DMS153 (cell line): ENCODE results near the gene MVB12B.

ENCODE experiments used
- DNase-seq: peaks from one replicate; lab custom pipeline; 2025; lab: John Stamatoyannopoulos, UW

Gene MVB12B

DNA sequence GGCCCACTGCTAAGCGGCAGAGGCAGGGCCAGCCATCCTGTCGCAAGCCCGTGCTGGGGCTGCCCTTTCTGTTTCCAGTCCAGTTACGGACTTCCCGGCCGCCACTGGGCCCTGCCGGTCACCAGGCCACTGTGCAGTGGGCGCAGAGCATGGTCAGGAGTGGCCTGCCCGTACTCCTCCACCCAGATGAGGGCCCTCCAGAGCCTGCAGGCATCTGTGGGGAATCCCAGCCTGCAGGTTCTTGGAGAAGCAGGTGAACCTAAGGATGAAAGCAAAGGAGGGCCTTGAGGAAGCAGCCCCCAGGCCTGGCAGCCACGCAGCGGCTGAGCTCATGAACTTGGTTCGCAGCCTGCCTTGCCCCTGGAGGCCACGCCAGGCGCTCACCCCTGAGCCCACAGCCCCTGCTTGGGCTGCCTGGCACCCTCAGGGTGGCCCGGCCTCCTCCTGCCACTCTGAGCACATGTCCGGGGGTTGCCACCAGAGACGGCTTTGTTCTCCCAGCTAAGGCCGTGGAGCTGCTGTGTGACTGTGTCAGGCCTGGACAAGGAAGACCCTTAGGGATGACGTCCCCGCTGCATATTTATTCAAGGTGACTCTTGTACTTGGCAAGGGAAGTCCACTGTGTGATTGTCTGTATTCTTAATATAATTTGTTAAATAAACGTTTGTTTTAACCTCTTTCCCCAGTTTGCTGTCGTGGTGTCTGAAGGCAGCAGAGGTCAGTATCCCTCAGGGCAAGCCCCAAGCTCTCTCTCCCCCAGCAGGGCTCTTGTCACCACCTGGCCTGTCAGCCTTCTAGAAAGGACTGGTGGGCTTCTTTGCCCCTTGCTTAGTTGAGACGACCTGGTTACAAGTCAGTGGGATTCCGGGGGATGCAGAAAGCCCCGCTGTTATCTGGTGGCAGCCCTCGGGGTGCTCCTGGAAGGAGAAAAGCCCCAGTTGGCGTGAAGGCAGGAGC lies 180.0 kb downstream of the MVB12B start:
- no peak for DNase-seq

DNA sequence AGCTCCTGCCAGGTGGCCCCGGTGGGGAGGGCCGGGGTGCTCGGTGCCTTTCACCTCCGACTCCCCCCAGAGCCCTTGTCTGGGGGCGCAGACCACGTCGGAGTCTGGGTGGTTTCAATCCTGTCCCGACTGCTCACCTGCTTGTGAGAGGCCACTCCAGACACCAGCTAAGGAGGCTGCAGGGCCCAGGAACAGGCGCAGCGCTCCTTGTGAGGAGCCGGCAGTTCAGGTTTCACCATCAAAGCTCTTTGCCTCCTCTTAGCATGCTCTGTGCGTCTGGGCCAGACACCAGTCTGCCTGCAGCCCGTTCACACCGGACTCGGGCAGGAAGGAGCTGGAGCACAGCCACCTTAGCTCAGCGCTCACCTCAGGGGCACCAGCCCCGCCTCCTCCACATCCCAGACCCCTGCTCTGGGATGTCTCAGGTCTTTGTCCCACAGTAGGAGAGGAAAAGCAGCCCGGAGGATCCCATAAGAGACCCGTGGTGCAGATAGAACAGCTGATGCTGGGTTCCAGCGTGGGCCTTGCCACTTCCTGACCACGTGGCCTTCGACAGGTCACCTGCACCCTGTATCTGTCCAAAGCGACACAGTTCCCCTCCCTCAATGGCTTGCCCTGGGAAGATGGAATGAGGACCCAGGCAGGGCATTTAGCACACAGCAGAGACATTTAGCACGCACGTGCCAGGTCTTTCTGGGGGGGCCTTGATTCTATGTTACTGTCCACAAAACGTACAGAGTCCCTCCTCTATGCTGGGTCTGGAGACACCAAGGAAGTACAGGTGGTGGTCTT lies 180.9 kb downstream of the MVB12B start:
- no peak for DNase-seq

DNA sequence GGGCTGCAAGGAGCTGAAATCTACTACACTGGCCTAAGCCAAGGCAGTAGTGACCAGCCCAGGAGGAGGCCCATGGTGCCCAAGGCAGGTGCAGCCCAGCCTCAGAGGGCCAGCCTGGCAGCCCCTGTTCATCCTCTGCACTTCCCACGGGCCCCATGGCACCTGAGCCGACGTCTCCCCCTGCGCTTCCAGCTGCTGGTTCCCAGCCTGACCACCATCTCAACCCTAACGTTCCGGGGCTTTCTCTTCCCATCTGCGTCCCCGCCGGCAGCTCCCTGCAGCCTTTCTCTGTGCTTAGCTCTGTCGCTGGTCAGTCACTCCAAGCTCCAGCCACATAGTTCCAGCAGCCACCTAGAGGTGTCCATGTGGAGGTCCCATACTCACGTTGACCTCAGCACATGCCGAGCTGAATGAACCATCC lies 181.6 kb downstream of the MVB12B start:
- DNase-seq, result no peak

DNA sequence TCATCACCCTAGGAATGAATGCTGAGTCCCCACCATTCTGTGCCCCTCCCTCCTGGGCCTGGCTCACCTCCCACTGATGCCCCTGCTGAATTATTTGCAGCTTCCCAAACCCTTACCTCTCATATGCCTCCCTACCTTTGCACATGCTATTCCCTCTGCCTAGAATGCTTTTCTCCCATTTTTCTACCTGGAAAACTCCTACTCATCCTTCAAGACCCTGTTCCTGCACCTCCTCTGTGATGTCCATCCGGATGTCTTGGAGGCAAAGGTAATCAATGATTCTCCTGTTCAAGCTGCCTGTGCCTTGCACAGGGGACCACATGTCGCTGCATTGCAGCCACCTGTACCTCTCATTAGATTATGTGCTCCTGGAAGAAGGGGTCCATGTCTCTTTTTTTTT lies 182.3 kb downstream of the MVB12B start:
- DNase-seq, result no peak

DNA sequence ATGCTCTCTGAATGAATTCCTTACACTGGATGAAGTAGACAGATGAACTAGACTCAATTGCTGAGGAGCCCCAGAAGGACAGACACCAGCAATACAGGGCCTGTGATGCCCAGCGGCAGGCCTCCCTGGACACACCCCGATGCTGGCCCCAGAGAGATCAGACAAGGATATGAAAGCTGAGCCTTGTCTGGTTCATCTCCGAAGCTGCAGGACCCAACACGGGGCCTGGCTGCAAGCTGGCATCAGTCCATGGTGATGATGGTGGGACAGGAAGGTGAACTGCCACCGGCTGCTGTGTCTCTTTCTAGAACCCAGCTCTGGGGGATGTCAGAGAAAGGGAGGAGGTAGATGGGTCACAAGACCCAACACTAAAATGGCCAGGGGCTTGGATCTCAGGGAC lies 183.1 kb downstream of the MVB12B start:
- DNase-seq, result no peak

DNA sequence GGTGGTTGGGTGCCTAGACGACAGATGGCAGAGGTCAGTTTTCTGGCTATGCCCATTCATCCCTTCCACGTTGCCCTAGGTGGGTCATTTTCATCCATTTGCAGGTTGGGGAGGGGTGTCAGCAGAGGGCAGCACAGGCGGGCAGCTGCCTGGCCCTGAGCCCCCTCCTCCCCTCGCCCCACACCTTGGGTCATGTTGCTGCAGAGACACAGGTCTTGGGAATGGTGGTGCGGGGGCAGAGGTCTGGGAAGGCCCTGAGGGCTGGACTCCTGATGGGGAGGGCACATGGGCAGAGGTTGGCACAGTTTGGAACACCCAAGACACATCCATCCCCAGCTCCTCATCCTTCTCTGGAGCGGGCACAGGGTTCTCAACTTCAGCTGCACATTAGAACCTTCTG lies 183.9 kb downstream of the MVB12B start:
- no peak for DNase-seq

DNA sequence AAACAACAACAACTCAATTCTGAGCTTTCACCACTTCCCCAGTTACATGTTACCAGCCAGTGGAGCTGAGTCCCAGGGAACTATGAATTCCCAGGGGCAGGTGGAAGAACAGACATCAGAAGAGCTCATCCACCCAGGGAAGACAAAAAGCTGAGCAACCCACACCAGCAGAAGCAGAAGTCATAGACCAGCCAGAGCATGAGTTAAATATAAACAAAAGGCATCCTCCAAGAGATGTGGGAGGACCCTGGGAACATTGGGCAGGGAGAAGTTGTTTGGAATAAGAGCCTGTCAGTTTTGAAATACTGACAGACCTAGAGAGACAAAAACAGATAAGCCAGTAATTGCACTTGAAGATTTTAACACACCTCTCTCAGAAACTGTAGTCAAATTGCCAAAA lies 184.8 kb downstream of the MVB12B start:
- DNase-seq, result no peak

DNA sequence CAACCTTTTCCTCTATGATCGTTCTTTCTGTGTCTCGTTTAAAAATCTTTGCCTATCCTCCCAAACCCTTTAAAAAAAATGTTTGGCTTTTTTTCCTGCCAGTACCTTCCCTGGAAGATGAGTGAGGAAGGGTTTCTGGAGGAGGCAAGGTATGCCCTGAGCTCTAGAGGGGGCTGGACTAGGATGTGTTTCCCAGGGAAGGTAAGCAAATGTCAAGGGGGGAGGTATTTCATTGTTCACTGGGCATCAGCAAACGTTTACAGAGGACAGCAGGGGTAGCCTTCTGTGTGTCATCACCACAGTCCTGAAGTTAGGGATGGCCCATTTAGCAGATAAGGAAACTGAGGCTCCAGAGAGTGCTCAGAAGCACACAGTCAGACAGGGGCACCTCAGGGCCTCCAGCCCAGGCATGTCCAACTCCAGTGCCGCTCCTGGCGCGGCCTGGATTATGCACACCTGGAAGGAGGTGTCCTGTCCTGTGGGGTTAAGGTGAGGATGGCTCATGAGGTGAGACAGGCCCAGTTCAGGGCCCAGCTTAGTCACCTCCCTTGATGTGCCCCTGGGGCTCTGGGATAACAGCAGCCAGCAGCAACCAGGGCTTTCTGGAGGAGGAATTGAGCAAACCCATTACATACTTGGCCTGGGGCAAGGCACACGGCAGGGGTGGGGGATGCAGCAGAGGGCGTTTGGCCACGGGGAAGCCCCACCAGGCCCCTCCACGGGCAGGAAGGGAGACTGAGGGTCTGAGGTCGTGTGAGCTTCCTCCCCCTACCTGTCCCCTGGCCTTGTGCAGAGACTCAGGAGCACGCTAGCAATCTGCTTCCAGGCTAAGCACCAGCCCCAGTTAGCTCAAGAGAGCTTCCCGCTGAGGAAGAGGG lies 186.8 kb downstream of the MVB12B start:
- DNase-seq, result no peak

DNA sequence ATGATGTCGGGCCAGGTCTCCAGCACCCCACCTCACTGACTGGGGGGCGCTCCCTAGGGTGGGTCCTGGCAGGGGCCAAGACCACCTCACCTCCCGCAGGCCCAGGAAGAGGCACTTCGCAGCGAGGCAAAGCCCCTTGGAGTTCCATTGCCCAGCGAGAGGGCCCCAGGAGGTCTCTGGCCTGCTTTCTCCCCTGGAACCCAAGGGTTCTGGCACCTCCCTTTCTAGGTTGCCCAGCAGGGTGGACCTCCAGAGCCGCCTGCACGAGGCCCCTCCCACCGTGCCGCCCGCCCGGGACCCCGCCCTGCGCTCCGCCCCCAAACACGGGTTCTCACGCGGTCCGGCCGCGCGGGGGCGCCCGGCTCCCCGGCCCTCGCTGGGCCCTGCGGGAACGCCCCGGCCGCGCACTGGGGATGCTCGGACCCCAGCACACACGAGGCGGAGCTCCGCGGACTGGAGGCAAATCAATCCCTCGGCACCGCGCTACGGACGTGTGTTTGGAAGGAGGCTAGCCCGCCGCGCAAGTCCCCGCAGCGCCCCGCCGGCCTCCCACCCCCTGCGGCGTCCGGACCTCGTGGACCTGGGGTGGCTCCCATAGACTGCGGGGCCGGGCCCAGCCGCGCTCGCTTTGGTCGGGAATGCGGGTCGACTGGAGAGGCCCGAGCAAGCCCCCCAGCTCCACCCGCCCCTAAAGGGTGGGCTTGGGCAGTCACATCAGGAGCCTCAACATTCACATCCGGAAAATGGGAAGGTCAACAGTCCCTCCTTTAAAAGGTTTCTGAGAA lies 187.6 kb downstream of the MVB12B start:
- DNase-seq, result no peak

DNA sequence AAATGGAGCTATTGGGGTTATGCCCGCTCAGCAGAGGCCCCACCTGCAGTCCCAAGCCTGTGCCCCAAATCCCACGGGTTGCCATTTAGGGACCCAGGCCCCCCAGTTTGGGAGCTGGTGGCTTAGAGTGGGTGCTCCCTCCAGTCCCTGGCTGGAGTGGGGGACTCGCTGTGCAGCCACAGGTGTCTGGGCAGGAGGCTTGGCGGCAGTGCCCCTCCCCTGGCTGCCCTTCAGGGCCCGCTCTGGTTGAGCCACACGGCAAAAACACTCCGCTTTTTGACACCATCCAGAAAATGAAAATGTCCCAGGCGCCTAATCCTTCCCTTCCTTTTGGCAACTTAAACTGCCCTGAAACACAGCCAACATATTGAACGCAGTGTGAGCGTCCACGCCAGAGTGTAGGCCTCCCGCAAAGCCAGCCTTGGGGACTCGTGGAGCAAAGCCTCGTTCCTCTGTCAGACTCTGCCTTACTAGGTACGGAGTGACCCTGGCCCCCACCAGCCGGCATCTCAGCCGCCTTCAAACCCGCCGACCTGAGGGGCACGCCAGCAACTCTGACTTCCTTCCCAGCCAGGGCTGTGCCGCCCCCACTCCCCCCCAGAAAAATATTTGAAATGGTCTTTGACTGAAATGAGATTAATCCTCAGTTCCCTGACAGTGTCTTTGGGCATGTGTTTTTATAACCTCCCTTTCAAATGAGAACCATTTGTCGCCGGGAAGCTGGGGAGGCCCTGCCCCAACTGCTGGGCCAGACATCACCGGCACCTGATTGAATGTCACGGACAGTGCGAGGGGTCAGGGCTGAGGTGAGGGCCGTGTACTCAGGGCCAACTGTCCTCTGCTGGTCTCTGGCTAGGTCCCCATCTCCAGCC lies 188.6 kb downstream of the MVB12B start:
- no peak for DNase-seq

DNA sequence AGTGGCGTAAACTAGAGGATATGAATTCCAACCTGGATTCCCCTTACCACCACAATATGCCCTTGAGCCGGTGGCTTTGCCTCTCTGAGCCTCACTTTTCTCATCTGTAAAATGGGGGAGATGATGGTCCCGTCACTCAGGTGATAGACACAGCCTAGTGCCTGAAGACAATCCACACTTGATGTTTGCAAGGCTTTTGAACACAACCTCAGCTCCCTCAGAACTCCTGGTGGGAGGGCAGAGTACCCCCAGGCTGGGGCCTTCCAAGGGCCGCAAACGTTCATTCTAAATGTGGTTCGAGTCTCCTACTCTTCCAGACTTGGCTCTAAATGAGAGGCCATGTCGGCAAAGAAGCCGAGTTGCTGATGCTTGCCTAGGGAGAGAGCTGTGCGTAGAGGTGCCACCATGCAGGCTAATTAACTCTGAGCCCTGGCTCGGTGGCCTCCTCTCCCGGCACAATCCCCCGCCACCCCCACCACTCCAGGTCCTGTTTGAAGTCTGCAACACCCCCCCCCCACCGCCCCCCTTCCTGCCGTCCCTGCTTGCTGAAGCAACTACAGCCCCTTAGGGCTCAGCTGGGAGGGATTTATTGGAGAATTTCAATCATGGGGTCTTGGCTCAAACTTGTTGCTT lies 189.4 kb downstream of the MVB12B start:
- no peak for DNase-seq

DNA sequence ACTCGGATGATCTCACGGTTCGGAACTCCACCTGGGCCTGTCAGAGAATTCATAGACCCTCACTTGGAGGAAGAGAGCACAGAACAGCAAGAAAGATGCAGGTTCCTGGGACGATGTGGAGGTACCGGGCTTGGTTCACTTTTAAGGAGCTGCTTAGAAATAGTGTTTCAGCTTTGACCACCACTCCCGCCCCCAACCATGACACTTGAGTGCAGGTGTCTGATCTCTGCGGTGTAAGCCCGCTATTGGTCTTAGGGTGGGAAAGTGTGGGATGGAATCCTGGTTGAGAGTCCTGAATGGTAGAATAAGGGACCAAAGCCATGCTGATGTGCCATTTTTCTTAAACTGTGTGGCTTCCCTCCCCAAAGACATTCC lies 189.9 kb downstream of the MVB12B start:
- no peak for DNase-seq

DNA sequence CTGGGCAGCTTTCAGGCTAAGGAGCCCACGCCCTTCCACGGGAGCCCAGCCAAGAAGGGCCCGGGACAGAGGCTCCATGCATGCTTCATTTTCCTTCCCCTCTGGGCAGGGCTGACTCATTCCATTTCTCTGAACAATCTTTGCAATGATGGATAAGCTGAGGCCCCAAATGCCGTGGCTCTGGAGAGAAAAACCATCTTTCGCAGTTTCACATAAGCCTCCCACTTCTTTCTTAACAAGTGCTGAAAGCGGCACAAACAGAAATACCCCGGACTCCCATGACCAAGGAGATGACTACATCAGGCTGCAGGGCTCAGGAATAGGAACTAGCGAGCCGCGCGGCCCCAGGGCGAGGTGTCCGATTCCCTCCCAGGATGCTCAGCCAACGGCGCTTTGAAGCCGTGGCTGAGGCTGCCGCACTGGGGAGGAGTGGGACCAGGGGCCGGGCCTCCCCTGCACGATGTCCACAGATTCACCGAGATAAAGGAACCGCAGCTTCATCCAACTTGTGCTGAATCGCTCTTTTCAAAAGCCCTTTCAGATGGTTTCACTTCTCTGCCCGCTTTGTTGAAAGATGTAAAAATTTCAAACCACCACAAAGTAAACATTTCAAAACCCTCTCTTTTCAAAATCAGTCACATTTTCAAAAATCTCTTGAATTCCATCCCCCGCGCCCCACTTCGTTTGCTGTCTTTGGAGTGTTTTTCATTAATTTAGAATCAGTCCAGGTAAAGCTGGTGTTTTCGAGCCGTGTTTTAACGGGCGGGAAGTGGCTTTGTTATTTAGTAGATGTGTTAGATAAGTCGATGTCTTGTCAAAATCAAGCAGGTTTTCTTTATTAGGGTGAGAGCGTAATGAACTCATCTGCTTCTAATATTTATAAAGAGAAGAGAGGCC lies 190.6 kb downstream of the MVB12B start:
- DNase-seq, result no peak

DNA sequence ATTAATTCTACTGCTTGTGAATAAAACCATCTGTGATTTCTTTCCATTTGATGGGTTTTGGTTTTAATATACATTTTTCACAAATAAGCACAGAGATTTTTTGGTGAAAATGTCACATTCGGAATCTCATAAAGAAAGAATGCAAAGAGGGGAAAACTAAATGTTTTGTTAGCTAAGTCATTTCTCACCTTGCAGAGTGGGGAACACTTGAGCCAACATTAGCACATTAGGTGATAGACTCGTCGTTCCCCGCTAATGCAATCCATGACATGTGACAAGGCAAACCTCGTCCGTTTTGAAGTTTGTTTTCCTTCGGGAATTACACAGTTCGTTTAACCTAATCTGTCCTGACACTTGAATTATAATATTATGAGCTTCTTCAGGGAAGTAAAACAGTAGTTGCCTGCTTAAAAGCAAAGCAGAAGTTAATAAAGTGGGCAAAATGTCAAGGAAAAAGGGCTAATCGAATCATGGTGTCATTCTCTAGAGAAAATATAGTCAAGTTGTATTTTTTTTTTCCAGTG lies 191.3 kb downstream of the MVB12B start:
- no peak for DNase-seq

DNA sequence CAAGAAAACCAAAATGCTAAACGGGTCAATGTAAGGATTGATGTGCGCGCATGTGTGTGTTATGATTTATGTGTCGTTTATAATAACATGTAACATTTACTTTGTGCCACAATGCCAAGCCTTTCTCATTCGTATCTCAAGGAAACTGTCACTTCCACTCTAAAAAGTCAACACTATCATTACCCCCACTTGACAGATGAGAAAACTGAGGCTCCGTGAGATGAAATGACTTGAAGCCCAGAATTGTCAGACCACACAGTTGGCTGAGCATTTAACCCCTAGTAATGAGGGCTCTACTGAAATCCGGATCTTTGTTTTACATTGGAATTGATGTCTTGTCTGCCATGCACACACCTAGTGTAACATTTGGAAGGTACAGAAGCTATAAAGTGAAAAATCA lies 192.1 kb downstream of the MVB12B start:
- no peak for DNase-seq

DNA sequence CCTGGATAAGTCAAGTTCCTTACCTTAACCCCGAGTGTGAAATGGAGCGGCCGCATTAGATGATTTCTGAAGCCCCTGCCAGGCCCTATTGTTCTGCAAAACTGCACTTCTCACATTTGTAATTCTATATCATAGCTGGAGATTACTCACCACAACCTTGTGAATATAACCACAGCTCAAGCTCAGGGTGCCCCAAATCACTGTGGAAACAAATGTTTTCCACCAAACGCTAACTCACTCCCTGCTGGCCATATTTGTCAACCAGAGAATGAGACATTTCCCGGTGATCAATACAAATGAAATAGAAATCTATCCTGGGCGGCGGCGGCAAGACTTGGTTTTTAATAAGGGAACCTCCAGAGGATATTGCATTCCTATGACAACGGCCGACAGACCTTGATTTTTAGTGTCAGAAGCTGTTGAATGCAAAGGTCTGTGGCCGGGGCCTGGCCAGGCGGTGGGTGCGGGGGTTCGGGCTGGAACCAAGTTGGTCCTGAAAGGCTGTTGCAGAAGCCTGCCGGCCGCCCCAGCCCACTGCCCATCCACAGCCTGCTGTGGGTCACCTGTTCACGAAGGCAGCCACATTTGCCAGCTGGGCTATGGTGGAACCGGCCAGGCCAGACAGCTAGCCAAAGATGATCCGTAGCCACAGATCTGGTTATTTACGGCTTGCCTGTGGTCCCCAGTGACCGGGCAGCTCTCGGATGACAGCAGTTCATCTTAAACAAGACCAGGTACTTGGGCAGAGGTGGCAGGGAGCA lies 193.2 kb downstream of the MVB12B start:
- no peak for DNase-seq

DNA sequence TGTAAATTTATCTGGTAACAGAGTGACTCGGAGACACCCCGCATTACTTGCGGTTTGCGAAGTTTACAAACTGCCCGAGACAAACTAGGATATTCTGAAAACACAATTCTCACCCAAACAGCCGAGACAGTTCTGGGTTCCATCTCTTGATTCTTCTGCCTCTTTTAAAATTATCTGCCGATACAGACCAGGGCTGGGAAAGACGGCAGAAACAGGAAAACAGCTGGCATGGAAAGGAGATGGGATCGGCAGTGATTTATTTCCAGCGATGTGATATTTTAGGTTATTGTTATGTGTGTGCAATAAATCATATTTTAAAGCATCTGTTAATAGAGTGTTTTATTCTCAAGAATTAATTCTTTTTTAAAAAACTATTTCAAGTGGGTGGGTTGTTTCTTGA lies 193.8 kb downstream of the MVB12B start:
- no peak for DNase-seq

DNA sequence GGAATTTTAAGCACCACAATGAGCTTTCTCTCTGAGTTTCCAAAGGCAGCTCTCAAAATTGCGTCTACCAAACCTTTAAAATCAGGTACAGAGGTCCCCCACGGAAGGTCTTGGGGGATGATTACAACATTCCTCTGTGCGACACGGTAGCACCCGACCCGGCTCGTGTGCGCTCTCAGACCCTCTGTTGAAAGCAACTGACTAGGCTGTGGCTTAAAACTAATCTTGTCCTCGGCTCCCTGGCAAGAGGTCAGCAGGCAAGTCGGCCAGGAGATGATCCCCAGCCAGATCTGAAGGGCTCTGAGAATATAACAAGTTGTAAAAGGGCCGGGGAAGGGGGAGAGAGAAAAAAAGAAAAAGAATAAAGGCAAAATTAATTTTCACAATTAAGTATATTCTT lies 194.5 kb downstream of the MVB12B start:
- DNase-seq, result no peak
